Measurements from ENCODE around the gene SYCE1. TPM values are rescaled to one million over a fixed set of nuclear protein-coding genes. Genes with fewer than 3 reads are reported as not detected.

The SYCE1 gene
- total and polyA plus RNA-seq, 2 of the 8 experiments (the other 6 are each of a cell fraction or from before 2014, with no cell fraction given), result not detected

DNA sequence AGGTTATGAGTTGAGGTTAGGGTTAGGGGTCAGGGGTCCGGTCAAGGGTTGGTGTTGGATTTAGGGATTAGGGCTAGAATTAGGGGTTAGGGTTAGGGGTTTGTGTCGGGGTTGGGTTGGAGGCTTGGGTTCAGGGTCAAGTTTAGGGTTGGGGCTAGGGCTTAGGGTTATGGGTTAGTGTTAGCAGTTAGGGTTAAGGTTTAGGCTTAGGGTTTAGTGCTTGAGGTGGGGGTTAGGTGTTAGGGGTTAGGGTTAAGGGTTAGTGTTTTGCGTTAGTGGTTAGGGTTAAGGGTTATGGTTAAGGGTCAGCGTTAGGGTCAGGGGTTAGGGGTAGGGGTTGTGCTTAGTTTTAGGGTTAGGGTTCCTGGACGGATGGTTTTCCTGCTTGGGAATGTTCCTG lies 1.7 kb upstream of the SYCE1 start:
- no peak overlapping the region for H3K14ac ChIP-seq (ENCODE audit: insufficient read length)
- H3K18ac ChIP-seq (ENCODE audit: extremely low read depth, low read length), result no peak overlapping the region
- H2BK20ac ChIP-seq (ENCODE audit: low read length), result no peak overlapping the region
- no peak overlapping the region for H3K4me3 ChIP-seq (ENCODE audit: extremely low read depth in 1 of 4, insufficient read depth in 2 of 4, low read depth in 3 of 4, low read length in 4 of 4)
- H4K8ac ChIP-seq (ENCODE audit: extremely low read depth, insufficient read depth, low read length), result no peak overlapping the region
- no peak overlapping the region for H3K4me2 ChIP-seq (ENCODE audit: insufficient read depth in 1 of 2, low read depth in 2 of 2, low read length in 2 of 2)
- H4K91ac ChIP-seq (replicated peaks; ENCODE audit: insufficient read length, low read length), result no peak overlapping the region
- H2BK120ac ChIP-seq (replicated peaks; ENCODE audit: low read depth, low read length), result no peak overlapping the region
- H3K9ac ChIP-seq (replicated peaks in 1 of 4; ENCODE audit: extremely low read depth in 1 of 4, low read depth in 3 of 4, low read length in 3 of 4), result no peak overlapping the region
- no peak overlapping the region for H3K56ac ChIP-seq (replicated peaks; ENCODE audit: insufficient read length, low read depth, low read length)
- H2AK5ac ChIP-seq (ENCODE audit: low read depth, low read length), result no peak overlapping the region
- H3K27me3 ChIP-seq (replicated peaks in 1 of 4; ENCODE audit: control insufficient read depth in 3 of 4, extremely low read depth in 1 of 4, insufficient read depth in 3 of 4, low read length in 3 of 4), result peaks cover 0 to 2% (median under 1%) of the 10 kb centered on the region in 4 experiments; a peak in 1 of 7 replicates
- no peaks in the 10 kb centered on the region for H3K36me3 ChIP-seq (ENCODE audit: control insufficient read depth in 2 of 4, insufficient read depth in 4 of 4, low read length in 3 of 4)
- peaks cover 33 to 58% of the 10 kb centered on the region in 2 experiments for H3K9me3 ChIP-seq (ENCODE audit: insufficient read depth in 2 of 2, low read depth in 1 of 2, low read length in 1 of 2)
- no peak overlapping the region for H3K27ac ChIP-seq (ENCODE audit: low read depth, low read length)
- DNase-seq (ENCODE audit: low read depth in 1 of 2, low spot score in 2 of 2), result no peak
- FAIRE-seq, result no peak
- no peaks in the 10 kb centered on the region for H3K4me1 ChIP-seq (replicated peaks in 1 of 4; ENCODE audit: control insufficient read depth in 3 of 4, insufficient read depth in 4 of 4, low read length in 3 of 4)
- no peak overlapping the region for H2BK15ac ChIP-seq (ENCODE audit: low read length)
- H3K23ac ChIP-seq (ENCODE audit: insufficient read length), result no peak overlapping the region
- no peak overlapping the region for H2BK5ac ChIP-seq (ENCODE audit: low read depth, low read length)
- H3K23me2 ChIP-seq (ENCODE audit: low read depth, low read length), result peaks cover 11% of the 10 kb centered on the region; the same call in 1 of the 2 replicates
- WGBS, 2 experiments (ENCODE audit: extremely low coverage in 1 of 2, insufficient coverage in 1 of 2, insufficient read length in 1 of 2, insufficient replicate concordance in 2 of 2, low coverage in 1 of 2, low lambda C conversion rate in 2 of 2, missing lambda C conversion rate in 1 of 2), result 72 to 100% methylated on average over 3 to 5 of the region's 5 CpGs
- ChIA-PET POLR2A (ENCODE audit: partially characterized antibody) (no interaction called here), CTCF (ENCODE audit: partially characterized antibody) (no interaction called here)
- no peaks in the 10 kb centered on the region for H4K20me1 ChIP-seq (replicated peaks in 1 of 2; ENCODE audit: control insufficient read depth in 1 of 2, insufficient read depth in 2 of 2, low read length in 2 of 2)
- no peak overlapping the region for H4K5ac ChIP-seq (ENCODE audit: insufficient read length, low read depth, low read length)
- H2AFZ ChIP-seq (ENCODE audit: low read length), result no peak overlapping the region
- H3K79me2 ChIP-seq (ENCODE audit: control insufficient read depth in 1 of 2, insufficient read depth in 2 of 2, low read length in 2 of 2), result no peaks in the 10 kb centered on the region
- H2BK12ac ChIP-seq (ENCODE audit: low read depth, low read length), result no peak overlapping the region
- no peak overlapping the region for H3K4ac ChIP-seq (replicated peaks; ENCODE audit: insufficient read length, low read depth, low read length)
- H3K79me1 ChIP-seq (ENCODE audit: low read depth, low read length), result no peaks in the 10 kb centered on the region
- TF ChIP-seq CBX5 (IDR thresholded peaks at IDR 0.05; ENCODE audit: low read depth, low read length) (no peak), TEAD4 (IDR thresholded peaks at IDR 0.05; ENCODE audit: low read depth, low read length) (no peak), TBP (IDR thresholded peaks at IDR 0.05; ENCODE audit: low read depth, low read length) (no peak), CBX8 (IDR thresholded peaks at IDR 0.05; ENCODE audit: borderline replicate concordance, low read depth, low read length) (no peak), SP1 (IDR thresholded peaks at IDR 0.05; ENCODE audit: low read depth, low read length) (no peak), SAP30 (IDR thresholded peaks at IDR 0.05; ENCODE audit: insufficient read depth, insufficient replicate concordance, low read length) (no peak), KDM5A (IDR thresholded peaks at IDR 0.05; ENCODE audit: low read length) (no peak), JUN (IDR thresholded peaks at IDR 0.05; ENCODE audit: low read depth, low read length) (no peak), KDM1A (IDR thresholded peaks at IDR 0.05; ENCODE audit: borderline replicate concordance, low read length) (no peak), RNF2 (IDR thresholded peaks at IDR 0.05; ENCODE audit: borderline replicate concordance, low read depth, low read length, missing control alignments, poor library complexity, severe bottlenecking) (no peak)
- TF ChIP-seq, protein P1, sequence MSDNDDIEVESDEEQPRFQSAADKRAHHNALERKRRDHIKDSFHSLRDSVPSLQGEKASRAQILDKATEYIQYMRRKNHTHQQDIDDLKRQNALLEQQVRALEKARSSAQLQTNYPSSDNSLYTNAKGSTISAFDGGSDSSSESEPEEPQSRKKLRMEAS (IDR thresholded peaks at IDR 0.05), result no peak
- TF ChIP-seq, protein P2, sequence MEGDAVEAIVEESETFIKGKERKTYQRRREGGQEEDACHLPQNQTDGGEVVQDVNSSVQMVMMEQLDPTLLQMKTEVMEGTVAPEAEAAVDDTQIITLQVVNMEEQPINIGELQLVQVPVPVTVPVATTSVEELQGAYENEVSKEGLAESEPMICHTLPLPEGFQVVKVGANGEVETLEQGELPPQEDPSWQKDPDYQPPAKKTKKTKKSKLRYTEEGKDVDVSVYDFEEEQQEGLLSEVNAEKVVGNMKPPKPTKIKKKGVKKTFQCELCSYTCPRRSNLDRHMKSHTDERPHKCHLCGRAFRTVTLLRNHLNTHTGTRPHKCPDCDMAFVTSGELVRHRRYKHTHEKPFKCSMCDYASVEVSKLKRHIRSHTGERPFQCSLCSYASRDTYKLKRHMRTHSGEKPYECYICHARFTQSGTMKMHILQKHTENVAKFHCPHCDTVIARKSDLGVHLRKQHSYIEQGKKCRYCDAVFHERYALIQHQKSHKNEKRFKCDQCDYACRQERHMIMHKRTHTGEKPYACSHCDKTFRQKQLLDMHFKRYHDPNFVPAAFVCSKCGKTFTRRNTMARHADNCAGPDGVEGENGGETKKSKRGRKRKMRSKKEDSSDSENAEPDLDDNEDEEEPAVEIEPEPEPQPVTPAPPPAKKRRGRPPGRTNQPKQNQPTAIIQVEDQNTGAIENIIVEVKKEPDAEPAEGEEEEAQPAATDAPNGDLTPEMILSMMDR (IDR thresholded peaks at IDR 0.05; ENCODE audit: control extremely low read depth in 1 of 3, insufficient read depth in 1 of 3, low read depth in 1 of 3, low read length in 3 of 3), result no peak

All from H1 (cell line).